GM19099 (cell line): ENCODE results near the gene KIF22.
A peak's percentile ranks its signal among the peaks of the same experiment; 100 is the strongest.

Experiments used
- POLR2A ChIP-seq: IDR thresholded peaks from 3 replicates; pipeline ENCODE4 v1.6.1; 2011; ENCODE audit warnings: low read depth; ENCODE audit not compliant: insufficient read length; ENCODE audit errors: extremely low read depth

KIF22 gene

DNA sequence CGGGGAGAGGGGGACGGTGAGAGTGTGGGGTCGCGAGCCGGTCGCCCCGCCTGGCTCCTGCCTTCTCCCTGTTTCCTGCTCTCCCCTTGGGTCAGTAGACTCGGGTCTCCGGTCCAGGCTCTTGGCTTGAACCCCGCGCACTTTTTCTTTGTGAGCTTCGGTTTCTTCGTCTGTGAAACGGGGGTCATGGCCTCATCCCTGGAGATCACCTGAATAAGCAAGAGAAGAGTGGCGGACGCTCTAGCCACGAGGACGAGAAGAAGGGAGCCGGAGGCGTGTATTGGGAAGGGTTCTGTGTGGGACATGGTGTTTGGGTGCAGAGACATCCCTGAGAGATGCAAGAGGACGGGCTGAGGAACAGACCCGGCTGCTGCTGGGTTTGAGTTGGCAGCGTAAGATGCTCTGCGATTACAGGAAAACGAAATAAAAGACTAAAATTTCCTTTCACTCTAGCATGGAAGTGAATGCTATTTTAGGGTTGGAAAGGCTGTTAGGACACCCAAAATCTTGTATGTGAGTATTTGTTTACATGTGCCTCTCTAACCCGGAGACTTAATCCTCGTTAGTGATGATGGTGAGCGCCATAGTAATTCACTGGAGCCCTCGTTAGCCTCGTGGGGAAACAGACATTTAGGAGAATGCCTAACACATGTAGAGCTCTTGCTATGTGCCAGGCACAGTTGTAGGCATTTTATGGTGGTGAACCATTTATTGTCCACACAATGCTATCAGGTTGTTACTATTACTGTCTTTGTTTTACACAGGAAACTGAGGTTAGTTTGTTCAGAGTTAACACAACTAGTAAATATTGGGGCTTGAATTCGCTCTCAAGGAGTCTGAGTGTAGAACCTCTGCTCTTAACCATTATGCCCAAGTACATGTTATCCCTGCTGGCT is 646 bp downstream of the KIF22 start:
- TF ChIP-seq POLR2A: no peak

- TF ChIP-seq POLR2A: no peak
These were observed 1.6 kb downstream of the KIF22 start for GRCh38 chr16:29791845-29792807.

DNA sequence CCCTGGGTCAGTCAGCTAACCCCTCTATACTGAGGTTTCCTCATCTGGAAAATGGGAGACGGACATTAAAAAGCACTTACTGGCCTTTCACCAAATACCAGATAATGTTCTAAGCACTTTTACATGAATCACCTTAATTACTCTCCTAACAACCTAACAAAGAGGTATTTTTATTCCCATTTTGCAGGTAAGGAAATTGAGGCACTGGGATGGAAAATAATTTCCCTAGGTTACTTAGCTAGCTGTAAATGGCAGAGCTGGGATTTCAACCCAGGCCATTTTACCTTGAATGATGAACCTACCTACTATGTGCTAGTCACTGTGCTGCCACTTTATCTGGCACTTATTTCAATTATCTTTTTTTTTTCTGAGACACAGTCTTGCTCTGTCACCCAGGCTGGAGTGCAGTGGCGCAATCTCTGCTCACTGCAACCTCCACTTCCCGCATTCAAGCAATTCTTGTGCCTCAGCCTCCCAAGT is 3.7 kb downstream of the KIF22 start:
- TF ChIP-seq POLR2A: no peak

- TF ChIP-seq POLR2A: no peak
These were observed 11.9 kb downstream of the KIF22 start for GRCh38 chr16:29802416-29802935.

GRCh38 chr16:29804020-29804419 is 13.5 kb downstream of the KIF22 start:
- no peak for TF ChIP-seq POLR2A

- no peak for TF ChIP-seq POLR2A
These were observed 14.1 kb downstream of the KIF22 start for GRCh38 chr16:29804455-29805231.

DNA sequence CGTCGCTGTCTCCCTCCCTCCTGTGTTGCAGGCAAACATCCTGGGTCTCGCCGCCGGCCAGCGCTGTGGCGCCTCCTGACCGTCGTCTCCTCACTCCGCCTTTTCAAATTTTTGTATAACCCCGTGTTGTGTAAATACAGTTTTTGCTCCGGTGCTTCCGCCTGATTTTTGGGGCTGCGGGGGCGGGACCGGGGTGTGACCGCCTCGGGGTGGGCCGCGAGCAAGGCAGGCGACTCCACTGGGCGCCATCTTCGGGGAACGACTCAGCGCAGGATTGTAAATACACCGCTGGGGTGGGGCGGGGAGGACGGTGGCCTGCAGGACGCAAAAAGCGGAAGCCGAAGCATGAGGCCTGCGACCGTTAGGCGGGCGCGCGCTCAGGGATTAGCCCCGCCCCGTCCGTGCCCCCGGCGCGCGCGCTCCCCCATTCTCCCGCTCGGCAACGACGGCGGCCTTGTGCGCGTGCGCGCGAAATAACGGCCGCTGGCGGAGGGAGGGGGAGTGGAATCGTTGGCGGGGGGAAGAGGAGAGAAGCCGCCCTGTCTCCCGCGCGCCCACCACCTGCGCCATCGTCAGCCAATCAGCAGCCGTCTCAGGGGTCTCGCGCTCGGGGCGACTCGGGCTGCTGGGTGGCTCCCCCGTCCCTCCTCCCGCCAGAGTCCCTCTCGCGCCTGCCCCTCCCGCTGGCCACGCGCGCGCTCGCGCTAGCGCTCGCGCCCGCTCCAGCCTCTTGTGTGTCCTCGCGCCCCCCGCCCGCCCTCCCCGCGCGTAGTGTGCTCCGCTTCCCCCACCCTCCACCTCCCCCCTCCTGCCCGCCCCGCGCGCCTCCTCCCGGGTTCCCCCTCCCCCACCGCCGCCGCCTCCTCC is 14.9 kb downstream of the KIF22 start:
- peak; percentile 84 for TF ChIP-seq POLR2A

DNA sequence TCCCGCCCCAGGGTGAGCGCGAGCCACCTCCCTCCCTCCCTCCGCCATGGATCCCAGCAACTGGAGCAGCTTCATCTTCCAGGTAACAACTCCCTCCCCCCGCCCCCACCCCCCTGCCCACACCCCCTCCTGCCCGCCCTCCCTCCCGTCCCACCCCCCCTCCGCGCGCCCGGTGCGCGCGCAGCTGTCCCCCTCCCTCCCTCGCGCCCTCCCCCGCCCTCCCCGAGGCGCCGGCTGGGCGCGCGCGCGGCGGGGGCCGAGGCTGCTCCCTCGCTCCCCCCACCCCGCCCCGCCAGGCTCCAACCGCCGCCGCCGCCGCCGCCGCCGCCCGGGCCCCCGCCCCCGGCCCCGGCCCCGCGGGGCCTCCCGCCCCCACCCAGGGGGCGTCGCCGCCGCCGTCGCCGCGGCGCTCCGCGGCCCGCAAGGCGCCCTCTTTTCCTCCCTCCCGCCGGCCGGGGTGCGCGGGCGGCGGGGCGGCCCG is 15.6 kb downstream of the KIF22 start, which contains the start of gene MAZ:
Gene MAZ (plus strand): TSS at position 431 of the 481 bp plus-strand sequence. CDS start 173 bp downstream, outside the sequence.
- no peak for TF ChIP-seq POLR2A

DNA sequence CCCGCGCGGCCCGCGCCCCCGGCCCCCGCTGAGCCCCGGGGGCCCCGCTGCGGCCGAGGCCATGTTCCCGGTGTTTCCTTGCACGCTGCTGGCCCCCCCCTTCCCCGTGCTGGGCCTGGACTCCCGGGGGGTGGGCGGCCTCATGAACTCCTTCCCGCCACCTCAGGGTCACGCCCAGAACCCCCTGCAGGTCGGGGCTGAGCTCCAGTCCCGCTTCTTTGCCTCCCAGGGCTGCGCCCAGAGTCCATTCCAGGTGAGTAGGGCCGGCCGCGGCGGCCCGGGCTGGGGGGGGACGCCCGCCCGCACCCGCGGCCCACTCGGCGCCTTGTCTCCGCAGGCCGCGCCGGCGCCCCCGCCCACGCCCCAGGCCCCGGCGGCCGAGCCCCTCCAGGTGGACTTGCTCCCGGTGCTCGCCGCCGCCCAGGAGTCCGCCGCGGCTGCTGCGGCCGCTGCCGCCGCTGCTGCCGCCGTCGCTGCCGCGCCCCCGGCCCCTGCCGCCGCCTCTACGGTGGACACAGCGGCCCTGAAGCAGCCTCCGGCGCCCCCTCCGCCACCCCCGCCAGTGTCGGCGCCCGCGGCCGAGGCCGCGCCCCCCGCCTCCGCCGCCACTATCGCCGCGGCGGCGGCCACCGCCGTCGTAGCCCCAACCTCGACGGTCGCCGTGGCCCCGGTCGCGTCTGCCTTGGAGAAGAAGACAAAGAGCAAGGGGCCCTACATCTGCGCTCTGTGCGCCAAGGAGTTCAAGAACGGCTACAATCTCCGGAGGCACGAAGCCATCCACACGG is 16.3 kb downstream of the KIF22 start:
- TF ChIP-seq POLR2A: peak; percentile 55

DNA sequence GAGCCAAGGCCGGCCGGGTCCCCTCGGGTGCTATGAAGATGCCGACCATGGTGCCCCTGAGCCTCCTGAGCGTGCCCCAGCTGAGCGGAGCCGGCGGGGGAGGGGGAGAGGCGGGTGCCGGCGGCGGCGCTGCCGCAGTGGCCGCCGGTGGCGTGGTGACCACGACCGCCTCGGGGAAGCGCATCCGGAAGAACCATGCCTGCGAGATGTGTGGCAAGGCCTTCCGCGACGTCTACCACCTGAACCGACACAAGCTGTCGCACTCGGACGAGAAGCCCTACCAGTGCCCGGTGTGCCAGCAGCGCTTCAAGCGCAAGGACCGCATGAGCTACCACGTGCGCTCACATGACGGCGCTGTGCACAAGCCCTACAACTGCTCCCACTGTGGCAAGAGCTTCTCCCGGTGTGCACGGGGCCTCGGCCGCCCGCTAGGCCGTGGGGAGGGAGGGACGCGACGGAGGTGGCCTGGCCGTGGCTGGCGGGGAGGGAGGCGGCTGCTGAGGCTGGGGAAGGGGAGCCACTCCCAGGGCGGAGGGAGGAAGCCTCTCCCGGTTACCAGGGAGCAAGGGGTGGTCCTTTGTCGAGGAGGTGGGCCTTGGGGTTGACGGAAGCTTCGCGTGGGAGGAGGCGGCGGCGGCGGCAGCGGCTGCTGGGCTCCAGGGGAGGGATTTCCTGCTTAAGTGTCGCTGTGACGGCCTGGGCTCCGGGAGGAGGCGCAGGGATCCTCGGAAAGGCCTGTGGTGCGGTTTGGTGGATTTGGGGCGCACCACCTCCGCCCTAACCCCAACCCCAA is 17.1 kb downstream of the KIF22 start:
- TF ChIP-seq POLR2A: peak; percentile 54

DNA sequence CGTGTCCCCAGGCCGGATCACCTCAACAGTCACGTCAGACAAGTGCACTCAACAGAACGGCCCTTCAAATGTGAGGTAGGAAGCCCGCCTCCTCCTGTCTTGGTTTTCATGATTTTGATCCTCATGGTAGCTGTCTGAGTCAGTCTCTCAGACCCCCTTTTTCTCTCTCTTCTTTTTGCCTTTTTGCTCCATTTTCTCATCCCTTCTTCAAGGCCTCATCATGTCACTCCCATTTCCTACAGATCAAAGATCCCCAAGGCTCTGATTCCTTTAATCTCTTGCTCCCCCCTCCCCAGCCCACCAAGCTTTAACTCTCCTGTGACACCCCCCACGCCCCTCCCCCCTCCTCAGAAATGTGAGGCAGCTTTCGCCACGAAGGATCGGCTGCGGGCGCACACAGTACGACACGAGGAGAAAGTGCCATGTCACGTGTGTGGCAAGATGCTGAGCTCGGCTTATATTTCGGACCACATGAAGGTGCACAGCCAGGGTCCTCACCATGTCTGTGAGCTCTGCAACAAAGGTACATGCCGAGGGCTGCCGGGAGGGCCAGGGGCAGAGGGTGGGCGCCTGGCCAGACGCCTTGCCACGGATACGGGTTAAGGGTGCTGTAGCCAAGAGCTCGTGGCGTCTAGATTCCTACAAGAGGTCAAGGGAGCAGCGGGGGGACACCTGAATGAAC is 17.8 kb downstream of the KIF22 start:
- TF ChIP-seq POLR2A: peak; percentile 0
